PFSK-1 (cell line): ENCODE measurements around the gene GALNT14.

Source experiments
- FOXP2 ChIP-seq: optimal IDR thresholded peaks from 2 replicates; pipeline ENCODE3; 2011; ENCODE audit warnings: borderline replicate concordance, control low read depth, inconsistent platforms; ENCODE audit not compliant: insufficient read depth; ENCODE audit errors: extremely low read length, extremely low read depth
- POLR2AphosphoS5 ChIP-seq: IDR thresholded peaks from 2 replicates; pipeline ENCODE4 v1.6.1; 2012; ENCODE audit warnings: low read depth, mild to moderate bottlenecking, control low read depth, low read length, moderate library complexity
- REST ChIP-seq, 2 experiments: IDR thresholded peaks; 2 replicates each; pipeline versions ENCODE4 v1.6.1 to v1.8.0; 2011 to 2012; ENCODE audit warnings: low read depth in 2 of 2, low read length in 2 of 2, control low read depth in 1 of 2, inconsistent platforms in 1 of 2, mild to moderate bottlenecking in 1 of 2, moderate library complexity in 1 of 2; ENCODE audit not compliant: insufficient read depth in 1 of 2
- SIN3A ChIP-seq: IDR thresholded peaks from 2 replicates; pipeline ENCODE4 v1.6.1; 2012; ENCODE audit warnings: mild to moderate bottlenecking, low read length, moderate library complexity, borderline replicate concordance; ENCODE audit not compliant: insufficient read depth
- TAF1 ChIP-seq: IDR thresholded peaks from 2 replicates; pipeline ENCODE4 v1.6.1; 2012; ENCODE audit warnings: low read length, control low read depth, borderline replicate concordance; ENCODE audit not compliant: insufficient read depth

Gene GALNT14

GRCh38 chr2:31090188-31090587 lies 48.1 kb downstream of the GALNT14 start:
- no peak for TF ChIP-seq REST (IDR thresholded peaks at IDR 0.05; ENCODE audit: insufficient read depth in 1 of 2, low read depth in 2 of 2, low read length in 2 of 2)
- no peak for TF ChIP-seq TAF1
- TF ChIP-seq SIN3A: no peak
- no peak for TF ChIP-seq FOXP2
- no peak for TF ChIP-seq POLR2AphosphoS5

GRCh38 chr2:31089645-31090044 lies 48.6 kb downstream of the GALNT14 start:
- TF ChIP-seq SIN3A: no peak
- TF ChIP-seq REST (IDR thresholded peaks at IDR 0.05; ENCODE audit: insufficient read depth in 1 of 2, low read depth in 2 of 2, low read length in 2 of 2): no peak
- no peak for TF ChIP-seq TAF1
- no peak for TF ChIP-seq FOXP2
- TF ChIP-seq POLR2AphosphoS5: no peak

- no peak for TF ChIP-seq FOXP2
- TF ChIP-seq POLR2AphosphoS5: no peak
- no peak for TF ChIP-seq REST (IDR thresholded peaks at IDR 0.05; ENCODE audit: insufficient read depth in 1 of 2, low read depth in 2 of 2, low read length in 2 of 2)
- no peak for TF ChIP-seq TAF1
- TF ChIP-seq SIN3A: no peak
Observed at GRCh38 chr2:31088504-31089195, 49.6 kb downstream of the GALNT14 start.

- TF ChIP-seq SIN3A (no peak), POLR2AphosphoS5 (no peak), FOXP2 (no peak), TAF1 (no peak), REST (IDR thresholded peaks at IDR 0.05; ENCODE audit: insufficient read depth in 1 of 2, low read depth in 2 of 2, low read length in 2 of 2) (no peak)
Observed at GRCh38 chr2:31087491-31087890, 50.7 kb downstream of the GALNT14 start.

GRCh38 chr2:31086590-31086989 lies 51.6 kb downstream of the GALNT14 start:
- TF ChIP-seq SIN3A (no peak), TAF1 (no peak), REST (IDR thresholded peaks at IDR 0.05; ENCODE audit: insufficient read depth in 1 of 2, low read depth in 2 of 2, low read length in 2 of 2) (no peak), FOXP2 (no peak)
